MM.1S (cell line): ENCODE measurements around the gene OR51E2.

ENCODE experiments used
- CTCF ChIP-seq: fragments of 300-600 bp; sonication (generic); IDR thresholded peaks from 2 replicates; pipeline ENCODE4 v1.5.1; 2016; ENCODE audit warnings: antibody characterized with exemption, low read length, mixed read lengths
- EZH2phosphoT487 ChIP-seq: fragments of 300-600 bp; sonication (generic); IDR thresholded peaks from 2 replicates; pipeline ENCODE4 v1.6.1; 2018; ENCODE audit warnings: antibody characterized with exemption, low read length

- TF ChIP-seq CTCF (no peak), EZH2phosphoT487 (no peak)
These were observed 42.9 kb downstream of the OR51E2 start for GRCh38 chr11:4654635-4655369.
